CD4-positive, alpha-beta T cell treated with Interleukin-21 for 1 hour (primary cell): ENCODE measurements around the gene ZNF689.
"Not testable (repeated sequence)": the region's sequence is repeated elsewhere in the genome, so short reads cannot be mapped to it uniquely, and the experiment has no call there.

Experiments used
- DNase-seq: peaks from one replicate; pipeline ENCODE4 v3.0.0-alpha.2; 2020

ZNF689 gene

GRCh38 chr16:30590869-30591268 is 19.3 kb downstream of the ZNF689 start:
- not testable (repeated sequence) for DNase-seq

DNA sequence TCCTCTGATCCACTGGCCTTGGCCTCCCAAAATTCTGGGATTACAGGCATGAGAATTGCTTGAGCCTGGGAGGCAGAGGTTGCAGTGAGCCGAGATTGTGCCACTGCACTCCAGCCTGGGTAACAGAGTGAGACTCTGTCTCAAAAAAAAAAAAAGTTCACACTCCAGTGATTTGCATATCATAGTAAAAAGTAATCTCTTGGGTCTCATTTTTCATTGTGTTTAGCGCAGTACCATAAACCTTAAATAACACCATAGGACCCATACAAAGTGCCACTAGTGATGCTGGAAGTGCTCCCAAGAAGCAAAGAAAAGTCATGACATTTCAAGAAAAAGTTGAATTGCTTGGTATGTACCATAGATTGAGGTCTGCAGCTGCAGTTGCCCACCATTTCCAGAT is 20.6 kb downstream of the ZNF689 start:
- not testable (repeated sequence) for DNase-seq

- DNase-seq: no peak
Observed at GRCh38 chr16:30588651-30589050, 21.5 kb downstream of the ZNF689 start.

GRCh38 chr16:30585400-30586191 is 24.6 kb downstream of the ZNF689 start, which contains the start of gene ZNF785:
Gene ZNF785, minus strand, starts transcription at chr16:30585697. Its CDS starts 86 bp downstream, at chr16:30585611.
- peak; percentile 98 for DNase-seq

DNA sequence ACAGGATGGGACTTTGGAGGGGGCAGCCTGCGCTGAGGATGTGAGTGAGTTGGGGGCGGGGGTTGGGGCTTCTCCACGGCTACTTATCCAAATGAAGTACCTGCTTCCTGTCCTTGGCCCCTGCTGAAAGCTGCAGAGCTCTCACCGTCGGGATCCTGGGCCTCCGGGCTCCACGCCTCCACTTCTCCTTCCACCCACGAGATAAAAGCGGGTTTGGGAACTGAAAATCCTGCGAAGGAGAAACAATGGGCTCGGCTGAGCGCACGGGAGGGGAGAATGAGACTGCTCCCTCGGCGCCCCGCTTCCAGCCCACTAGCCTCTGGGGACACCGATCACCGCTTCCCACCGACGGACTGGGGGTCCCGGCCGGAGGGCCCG is 25.2 kb downstream of the ZNF689 start:
- no peak for DNase-seq

DNA sequence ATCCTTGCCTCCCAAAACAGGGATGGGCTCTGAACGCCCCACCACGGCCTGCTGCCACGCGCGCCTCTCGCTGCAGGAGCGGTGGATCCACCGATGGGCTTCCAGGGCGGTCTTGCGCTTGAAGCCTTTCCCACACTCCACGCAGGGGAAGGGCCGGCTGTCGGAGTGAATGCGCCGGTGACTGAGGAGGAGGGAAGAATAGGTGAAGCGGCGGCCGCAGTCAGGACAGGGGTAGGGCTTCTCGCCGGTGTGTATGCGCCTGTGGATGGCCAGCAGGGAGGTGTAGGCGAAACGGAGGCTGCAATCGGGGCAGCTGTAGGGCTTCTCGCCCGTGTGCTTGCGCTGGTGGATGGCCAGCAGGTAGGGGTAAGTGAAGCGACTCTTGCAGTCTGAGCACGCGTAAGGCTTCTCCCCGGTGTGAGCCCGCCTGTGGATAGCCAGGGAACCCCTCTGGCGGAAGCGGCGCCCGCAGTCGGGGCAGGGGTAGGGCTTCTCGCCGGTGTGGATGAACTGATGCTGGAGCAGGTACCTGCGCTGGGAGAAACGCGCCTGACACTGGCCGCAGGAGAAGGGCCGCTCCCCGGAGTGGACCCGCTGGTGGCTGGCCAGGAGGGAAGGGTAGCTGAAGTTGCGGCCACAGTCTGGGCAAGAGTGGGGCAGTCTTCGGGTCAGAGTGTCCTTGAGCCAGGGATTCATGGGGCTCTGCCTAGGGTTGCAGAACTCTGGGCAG is 27.4 kb downstream of the ZNF689 start:
- DNase-seq: no peak

DNA sequence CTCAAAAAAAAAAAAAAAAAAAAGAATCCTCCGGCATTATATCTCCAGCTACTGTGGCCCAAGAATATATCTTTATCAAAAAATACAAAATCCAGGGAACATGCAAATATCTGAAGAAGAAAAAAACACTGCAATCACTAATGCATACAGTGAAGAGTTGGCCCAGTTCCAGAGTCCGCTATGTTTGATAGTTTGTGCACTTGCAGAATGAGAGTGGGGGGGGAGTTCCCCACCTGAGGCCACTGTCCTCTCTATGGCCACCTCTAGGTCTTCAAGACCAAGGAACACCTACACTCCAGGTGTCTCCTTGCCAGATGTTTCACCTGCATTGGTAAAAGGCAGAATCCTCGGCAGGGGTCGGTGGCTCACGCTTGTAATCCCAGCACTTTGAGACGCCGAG is 28.7 kb downstream of the ZNF689 start:
- no peak for DNase-seq

- DNase-seq: no peak
Observed at GRCh38 chr16:30574678-30575077, 35.5 kb downstream of the ZNF689 start.

- peak; percentile 99 for DNase-seq
Observed at GRCh38 chr16:30571445-30572322, 38.5 kb downstream of the ZNF689 start, which contains the start of gene ZNF688. Gene ZNF688, minus strand, starts transcription at chr16:30571714. Its CDS starts 85 bp downstream, at chr16:30571629.

DNA sequence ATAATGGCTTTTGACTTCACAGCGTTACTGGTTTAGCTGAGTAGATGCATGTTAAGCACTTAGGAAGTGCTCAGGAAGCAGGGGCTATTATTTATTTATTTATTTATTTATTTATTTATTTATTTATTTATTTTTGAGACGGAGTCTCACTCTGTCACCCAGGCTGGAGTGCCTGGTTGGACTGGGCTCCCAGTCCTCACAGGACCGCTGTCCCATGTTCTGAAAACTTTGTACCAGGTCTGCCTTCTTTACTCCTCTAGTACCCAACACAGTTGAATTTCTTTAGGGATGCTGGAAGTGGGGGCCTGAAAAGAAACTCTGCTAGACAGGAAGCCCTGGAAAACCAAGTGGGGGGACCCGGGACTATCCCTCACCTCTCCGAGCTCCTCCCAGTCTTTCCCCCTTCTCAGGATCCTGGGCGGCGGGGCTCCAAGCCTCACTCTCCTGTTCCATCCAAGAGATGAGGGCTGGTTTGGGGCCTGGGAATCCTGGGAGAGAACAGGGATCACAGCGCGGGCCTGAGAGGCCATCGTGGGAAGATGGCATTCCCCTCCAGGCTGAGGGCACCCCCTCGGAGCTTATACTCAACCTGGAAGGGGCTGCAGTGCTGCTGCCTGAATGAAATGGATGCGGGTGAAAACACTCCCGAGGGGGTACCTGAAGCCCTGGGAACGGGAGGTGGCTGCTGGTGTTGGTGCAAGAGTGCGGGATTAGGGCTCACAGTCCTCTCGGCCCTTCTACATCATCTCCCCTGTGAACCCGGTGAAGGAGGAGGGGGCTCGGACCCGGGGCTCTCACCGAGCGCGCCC is 39.3 kb downstream of the ZNF689 start:
- no peak for DNase-seq

DNA sequence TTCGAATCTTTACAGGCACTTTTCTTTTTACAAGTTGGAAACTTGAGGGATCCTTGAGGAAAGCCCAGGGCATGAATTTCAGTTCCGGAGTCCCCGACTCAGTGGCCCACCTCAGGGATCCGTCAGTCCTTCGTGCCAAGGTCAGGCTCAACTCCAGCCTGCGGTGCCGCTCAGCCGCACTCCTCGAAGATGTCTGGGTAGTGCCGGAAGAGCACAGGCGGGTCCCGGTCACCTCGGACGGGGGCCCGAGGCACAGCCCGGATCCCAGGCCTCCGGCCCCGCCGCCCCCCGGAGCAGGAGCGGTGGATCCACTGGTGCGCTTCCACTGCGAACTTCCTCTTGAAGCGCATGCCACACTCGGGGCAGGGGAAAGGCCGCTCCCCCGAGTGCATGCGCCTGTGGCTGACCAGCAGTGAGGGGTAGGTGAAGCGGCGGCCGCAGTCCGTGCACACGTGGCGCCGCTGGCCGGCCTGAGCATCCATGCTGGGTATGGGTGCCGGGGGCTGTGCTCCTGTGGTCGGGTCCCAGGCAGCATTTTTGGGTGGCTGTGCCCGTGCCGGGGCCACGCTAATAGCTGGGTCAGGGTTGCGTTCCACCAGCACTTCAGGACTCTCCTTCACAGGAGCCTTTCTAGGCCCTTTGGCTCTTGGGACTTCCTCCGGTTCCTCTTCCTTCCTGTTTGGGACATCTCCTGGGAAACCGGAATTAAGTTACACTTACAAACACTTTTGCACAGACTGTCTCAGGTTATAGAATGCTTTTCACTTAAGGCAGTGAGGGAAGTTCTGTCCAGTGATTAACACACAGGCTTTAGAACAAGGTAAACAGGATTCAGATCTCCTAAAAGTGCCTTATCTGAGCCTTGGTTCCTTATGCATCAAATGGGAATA is 40.2 kb downstream of the ZNF689 start:
- no peak for DNase-seq

DNA sequence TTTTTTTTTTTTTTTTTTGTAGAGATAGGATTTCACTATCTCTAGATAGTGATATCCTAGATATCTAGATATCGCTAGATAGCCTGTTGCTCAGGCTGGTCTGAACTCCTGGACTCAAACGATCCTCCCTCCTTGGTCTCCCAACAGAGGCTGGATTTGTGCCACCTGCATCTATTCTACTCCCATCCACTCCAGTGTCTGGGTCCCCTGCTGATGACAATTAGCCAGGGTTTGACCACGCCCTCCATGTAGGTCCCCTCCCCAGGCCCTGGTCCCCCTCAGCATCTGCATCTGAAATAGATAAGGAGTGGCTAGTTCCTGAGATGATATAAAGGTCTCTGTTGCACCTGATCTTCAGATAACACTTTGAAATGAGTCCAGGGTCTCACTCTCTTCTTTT is 40.9 kb downstream of the ZNF689 start:
- DNase-seq: no peak

DNA sequence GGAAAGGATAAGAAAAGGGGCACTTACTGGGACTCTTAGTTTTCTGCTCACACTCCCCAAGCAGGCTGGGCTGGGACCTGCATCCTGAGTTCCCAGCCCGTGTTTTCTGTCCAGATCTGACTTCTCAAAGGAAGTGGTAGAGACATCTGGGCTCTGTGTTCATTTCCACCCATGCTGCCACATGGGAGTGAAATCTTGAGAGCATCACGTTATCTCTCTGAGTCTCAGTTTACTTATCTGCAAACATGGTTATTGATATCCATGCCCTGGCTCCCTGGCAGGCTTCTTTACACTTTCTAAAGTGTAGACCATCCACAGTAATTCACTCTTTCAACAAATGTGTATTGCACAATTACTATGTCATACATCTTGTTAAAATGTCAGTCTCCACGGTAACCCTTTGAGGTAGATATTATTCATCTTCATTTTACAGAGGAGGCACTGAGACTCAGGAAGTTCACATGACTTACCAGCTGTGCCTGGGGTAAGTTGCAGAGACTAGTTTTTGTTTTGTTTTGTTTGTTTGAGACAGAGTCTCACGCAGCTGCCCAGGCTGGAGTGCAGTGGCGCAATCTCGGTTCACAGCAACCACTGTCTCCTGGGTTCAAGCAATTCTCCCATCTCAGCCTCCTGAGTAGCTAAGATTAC is 42.1 kb downstream of the ZNF689 start:
- DNase-seq: peak; percentile 79

GRCh38 chr16:30567160-30567990 is 42.8 kb downstream of the ZNF689 start:
- DNase-seq: peak; percentile 63

DNA sequence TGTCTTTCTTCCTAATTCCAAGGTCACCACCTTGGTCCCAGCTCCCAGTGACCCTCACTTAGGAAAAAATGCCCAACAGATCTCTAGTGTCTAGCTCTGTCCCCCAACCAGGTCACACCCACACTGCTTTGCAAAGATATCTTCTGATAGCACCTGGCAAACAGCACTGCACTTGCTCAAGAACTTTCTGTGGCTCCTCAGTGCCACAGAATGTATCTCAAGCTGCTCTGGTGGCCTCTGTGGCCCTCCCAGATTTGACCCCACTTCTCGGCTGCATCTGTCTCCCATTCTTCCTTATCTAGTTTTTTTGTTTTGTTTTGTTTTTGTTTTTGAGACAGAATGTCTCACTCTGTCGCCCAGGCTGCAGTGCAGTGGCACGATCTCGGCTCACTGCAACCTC is 43.7 kb downstream of the ZNF689 start:
- no peak for DNase-seq

DNA sequence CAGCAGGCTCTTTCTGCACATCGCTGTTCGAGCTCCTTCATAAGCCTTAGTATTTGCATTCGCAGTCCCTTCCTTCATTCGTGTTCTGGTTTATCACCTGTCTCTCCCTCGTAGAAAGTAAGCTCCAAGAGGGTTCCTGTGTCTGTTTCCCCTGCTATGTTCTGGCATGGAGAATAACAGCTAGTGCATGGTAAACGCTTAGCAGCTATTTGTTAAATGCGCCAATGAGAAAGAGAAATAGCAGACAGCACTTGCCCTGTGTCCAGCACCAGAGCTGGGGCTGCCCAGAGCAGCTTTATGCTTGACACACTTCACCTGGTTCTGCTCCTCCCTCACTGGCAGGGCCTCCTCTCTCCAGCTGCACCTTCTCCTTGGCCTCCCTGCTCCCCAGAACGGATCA is 44.2 kb downstream of the ZNF689 start:
- no peak for DNase-seq

DNA sequence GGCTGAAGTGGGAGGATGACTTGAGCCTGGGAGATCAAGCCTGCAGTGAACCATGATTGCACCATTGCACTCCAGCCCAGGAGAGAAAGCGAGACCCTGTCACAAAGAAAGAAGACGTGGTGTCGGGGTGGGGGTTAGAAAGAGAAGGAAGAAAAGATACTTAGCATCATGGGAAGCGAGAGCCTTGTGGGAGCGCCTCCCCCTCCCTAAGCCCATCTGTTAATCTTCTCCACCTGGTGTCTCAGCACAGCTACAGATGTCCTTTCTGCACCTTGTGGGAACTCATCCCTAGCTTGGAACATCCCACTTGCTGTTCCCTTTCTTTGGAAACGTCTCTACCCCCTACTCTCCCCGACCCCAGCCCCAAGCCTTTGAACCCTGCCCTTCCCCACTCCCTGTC is 44.7 kb downstream of the ZNF689 start:
- DNase-seq: no peak

DNA sequence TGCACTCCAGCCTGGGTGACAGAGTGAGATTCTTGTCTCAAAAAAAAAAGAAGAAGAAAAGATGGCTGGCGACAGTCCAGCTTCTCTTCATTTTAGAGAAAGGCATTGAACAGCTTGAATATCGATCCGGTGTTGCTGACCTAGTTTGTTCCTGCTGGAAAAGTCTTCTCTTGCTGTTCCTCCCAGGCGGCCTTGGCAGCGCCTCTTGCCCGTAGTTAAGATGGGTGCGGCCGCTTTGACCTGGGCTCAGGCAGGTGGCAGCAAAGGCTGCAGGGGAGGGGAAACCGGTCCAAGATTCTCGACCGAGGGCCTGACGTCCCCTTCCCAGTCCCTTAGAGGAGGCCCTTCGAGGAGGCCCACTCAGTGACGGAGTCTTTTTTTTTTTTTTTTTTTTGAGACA is 48.2 kb downstream of the ZNF689 start:
- no peak for DNase-seq

DNA sequence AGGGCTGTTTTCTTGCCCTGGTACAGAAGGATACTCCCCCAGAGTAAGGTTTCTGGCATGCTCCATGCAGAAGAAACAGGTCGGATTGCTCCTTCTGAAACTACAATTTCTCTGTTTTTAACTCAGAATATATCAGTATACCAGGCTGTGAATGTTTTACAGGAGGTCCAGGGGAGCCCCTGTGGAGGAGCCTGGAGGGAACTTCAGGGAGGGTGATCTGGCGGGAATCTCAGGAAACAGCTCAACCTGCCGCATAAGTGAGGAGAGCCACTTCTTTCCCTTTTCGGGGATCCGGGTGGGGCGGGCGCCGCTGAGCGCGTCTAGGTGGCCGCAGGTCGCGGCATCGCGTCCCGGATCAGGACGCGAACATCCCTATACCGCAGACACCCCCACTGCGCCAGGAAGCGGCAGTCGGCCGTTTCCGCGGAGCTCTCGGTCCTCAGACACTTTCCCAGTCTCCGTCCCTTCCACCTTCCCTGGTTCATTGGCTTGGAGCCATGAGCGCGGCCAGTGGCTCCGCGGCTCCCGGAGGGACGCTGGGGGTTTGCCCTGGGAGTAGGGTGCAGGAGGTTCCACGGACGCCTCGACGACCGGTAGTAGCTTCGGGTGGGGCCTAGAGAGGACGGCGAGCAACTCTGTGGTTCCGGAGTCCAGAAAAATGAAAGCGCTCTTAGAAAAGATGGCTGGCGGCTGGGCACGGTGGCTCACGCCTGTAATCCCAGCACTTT is 48.9 kb downstream of the ZNF689 start:
- peak; percentile 36 for DNase-seq
